SK-N-SH treated with all-trans-retinoic acid at 6 μM for 48 hours (cell line): Measurements from ENCODE around the gene ITIH5.

Source experiments
- ATAC-seq: fragments of 200-7000 bp; cut with Tn5 transposase; 3 replicates; pipeline ENCODE4 v1.9.1; 2020; ENCODE audit warnings: mild to moderate bottlenecking, moderate library complexity
- ARNTL ChIP-seq: fragments of 450-650 bp; formaldehyde crosslinking; IDR thresholded peaks from 2 replicates; pipeline ENCODE4 v1.5.0; 2020; ENCODE audit warnings: low read depth, mild to moderate bottlenecking, moderate library complexity, borderline replicate concordance
- BACH2 ChIP-seq: fragments of 250-450 bp; sonication (Bioruptor Pico); IDR thresholded peaks from 2 replicates; pipeline ENCODE4 v1.9.0; 2021; ENCODE audit warnings: mild to moderate bottlenecking, borderline replicate concordance
- ESRRG ChIP-seq: fragments of 250-450 bp; sonication (Bioruptor Pico); IDR thresholded peaks from 2 replicates; pipeline ENCODE4 v1.6.1; 2021; ENCODE audit warnings: mild to moderate bottlenecking
- GLIS3 ChIP-seq: fragments of 250-450 bp; sonication (Bioruptor Pico); IDR thresholded peaks from 2 replicates; pipeline ENCODE4 v1.5.0; 2020; ENCODE audit warnings: mild to moderate bottlenecking, moderate library complexity
- OSR1 ChIP-seq: fragments of 250-450 bp; sonication (Bioruptor Pico); IDR thresholded peaks from 2 replicates; pipeline ENCODE4 v1.8.0; 2022; ENCODE audit warnings: moderate library complexity, mild to moderate bottlenecking, inconsistent platforms
- PPARA ChIP-seq: fragments of 250-450 bp; sonication (Bioruptor Pico); IDR thresholded peaks from 2 replicates; pipeline ENCODE4 v1.5.0; 2020; ENCODE audit warnings: mild to moderate bottlenecking, borderline replicate concordance
- RARB ChIP-seq: fragments of 250-450 bp; sonication (Bioruptor Pico); IDR thresholded peaks from 2 replicates; pipeline ENCODE4 v1.8.0; 2021; ENCODE audit warnings: mild to moderate bottlenecking, moderate library complexity
- SNAI2 ChIP-seq: fragments of 250-450 bp; sonication (Bioruptor Pico); IDR thresholded peaks from 2 replicates; pipeline ENCODE4 v1.5.0; 2020; ENCODE audit warnings: mild to moderate bottlenecking, moderate library complexity
- TCF4 ChIP-seq: fragments of 250-450 bp; sonication (Bioruptor Pico); IDR thresholded peaks from 2 replicates; pipeline ENCODE4 v1.8.0; 2021; ENCODE audit warnings: mild to moderate bottlenecking, moderate library complexity, borderline replicate concordance
- TOX ChIP-seq: fragments of 250-450 bp; sonication (Bioruptor Pico); IDR thresholded peaks from 2 replicates; pipeline ENCODE4 v1.8.0; 2021; ENCODE audit warnings: mild to moderate bottlenecking, moderate library complexity, borderline replicate concordance
- ZC3H10 ChIP-seq: fragments of 250-450 bp; sonication (Bioruptor Pico); IDR thresholded peaks from 2 replicates; pipeline ENCODE4 v1.5.1; 2021; ENCODE audit warnings: mild to moderate bottlenecking, moderate library complexity
- ZFP3 ChIP-seq: fragments of 250-450 bp; sonication (Bioruptor Pico); IDR thresholded peaks from 2 replicates; pipeline ENCODE4 v1.5.0; 2020; ENCODE audit warnings: mild to moderate bottlenecking, moderate library complexity
- ZFP30 ChIP-seq: fragments of 450-650 bp; formaldehyde crosslinking; IDR thresholded peaks from 2 replicates; pipeline ENCODE4 v1.5.0; 2022; ENCODE audit warnings: mild to moderate bottlenecking, moderate library complexity
- ZNF565 ChIP-seq: fragments of 450-650 bp; formaldehyde crosslinking; conservative IDR thresholded peaks from 2 replicates; pipeline ENCODE4 v1.5.0; 2020; ENCODE audit warnings: low read depth, mild to moderate bottlenecking, moderate library complexity
- ZNF70 ChIP-seq: fragments of 450-650 bp; formaldehyde crosslinking; IDR thresholded peaks from 2 replicates; pipeline ENCODE4 v1.5.0; 2020; ENCODE audit warnings: mild to moderate bottlenecking, moderate library complexity
- ZNF8 ChIP-seq: fragments of 450-650 bp; formaldehyde crosslinking; IDR thresholded peaks from 2 replicates; pipeline ENCODE4 v1.5.0; 2020; ENCODE audit warnings: mild to moderate bottlenecking, moderate library complexity
- TF ChIP-seq, protein P1 (sequence below): fragments of 250-450 bp; sonication (Bioruptor Pico); IDR thresholded peaks from 2 replicates; pipeline ENCODE4 v1.5.0; 2020; ENCODE audit warnings: mild to moderate bottlenecking, moderate library complexity
- TF ChIP-seq, protein P2 (sequence below): fragments of 250-450 bp; sonication (Bioruptor Pico); IDR thresholded peaks from 2 replicates; pipeline ENCODE4 v1.8.0; 2021; ENCODE audit warnings: low read depth, mild to moderate bottlenecking, moderate library complexity, borderline replicate concordance
- TF ChIP-seq, protein P3 (sequence below): fragments of 250-450 bp; sonication (Bioruptor Pico); IDR thresholded peaks from 2 replicates; pipeline ENCODE4 v1.5.1; 2021; ENCODE audit warnings: mild to moderate bottlenecking, moderate library complexity
- TF ChIP-seq, protein P4 (sequence below): fragments of 250-450 bp; sonication (Bioruptor Pico); IDR thresholded peaks from 2 replicates; pipeline ENCODE4 v1.5.1; 2020; ENCODE audit warnings: low read depth, mild to moderate bottlenecking, moderate library complexity
- TF ChIP-seq, protein P5 (sequence below): fragments of 250-450 bp; sonication (Bioruptor Pico); IDR thresholded peaks from 2 replicates; pipeline ENCODE4 v1.8.0; 2020; ENCODE audit warnings: mild to moderate bottlenecking, moderate library complexity, borderline replicate concordance

The ITIH5 gene

DNA sequence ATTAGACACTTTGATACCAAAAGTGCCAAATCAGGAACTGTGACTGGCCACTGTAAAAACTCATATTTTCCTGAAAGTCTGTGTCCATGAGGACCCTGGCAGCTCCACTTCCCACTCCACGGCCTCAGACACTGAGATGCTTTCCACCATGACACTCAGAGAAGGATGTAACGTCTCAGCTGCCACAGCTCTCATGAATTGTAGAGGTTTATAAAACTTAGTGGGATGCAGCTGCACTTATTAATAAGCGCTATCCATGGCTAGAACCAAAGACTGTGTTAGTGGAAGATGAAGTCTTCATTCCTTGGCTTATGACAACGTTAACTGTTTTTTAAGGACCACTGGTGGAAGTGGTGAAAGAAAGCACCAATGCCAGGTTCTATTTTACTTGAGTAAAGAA, 121.0 kb downstream of the ITIH5 start:
- TF ChIP-seq, protein P1, sequence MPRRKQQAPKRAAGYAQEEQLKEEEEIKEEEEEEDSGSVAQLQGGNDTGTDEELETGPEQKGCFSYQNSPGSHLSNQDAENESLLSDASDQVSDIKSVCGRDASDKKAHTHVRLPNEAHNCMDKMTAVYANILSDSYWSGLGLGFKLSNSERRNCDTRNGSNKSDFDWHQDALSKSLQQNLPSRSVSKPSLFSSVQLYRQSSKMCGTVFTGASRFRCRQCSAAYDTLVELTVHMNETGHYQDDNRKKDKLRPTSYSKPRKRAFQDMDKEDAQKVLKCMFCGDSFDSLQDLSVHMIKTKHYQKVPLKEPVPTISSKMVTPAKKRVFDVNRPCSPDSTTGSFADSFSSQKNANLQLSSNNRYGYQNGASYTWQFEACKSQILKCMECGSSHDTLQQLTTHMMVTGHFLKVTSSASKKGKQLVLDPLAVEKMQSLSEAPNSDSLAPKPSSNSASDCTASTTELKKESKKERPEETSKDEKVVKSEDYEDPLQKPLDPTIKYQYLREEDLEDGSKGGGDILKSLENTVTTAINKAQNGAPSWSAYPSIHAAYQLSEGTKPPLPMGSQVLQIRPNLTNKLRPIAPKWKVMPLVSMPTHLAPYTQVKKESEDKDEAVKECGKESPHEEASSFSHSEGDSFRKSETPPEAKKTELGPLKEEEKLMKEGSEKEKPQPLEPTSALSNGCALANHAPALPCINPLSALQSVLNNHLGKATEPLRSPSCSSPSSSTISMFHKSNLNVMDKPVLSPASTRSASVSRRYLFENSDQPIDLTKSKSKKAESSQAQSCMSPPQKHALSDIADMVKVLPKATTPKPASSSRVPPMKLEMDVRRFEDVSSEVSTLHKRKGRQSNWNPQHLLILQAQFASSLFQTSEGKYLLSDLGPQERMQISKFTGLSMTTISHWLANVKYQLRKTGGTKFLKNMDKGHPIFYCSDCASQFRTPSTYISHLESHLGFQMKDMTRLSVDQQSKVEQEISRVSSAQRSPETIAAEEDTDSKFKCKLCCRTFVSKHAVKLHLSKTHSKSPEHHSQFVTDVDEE (CRISPR knock-in tag): no peak
- TF ChIP-seq RARB (no peak), ZFP3 (CRISPR knock-in tag) (no peak), GLIS3 (CRISPR knock-in tag) (no peak), OSR1 (CRISPR knock-in tag) (no peak), ARNTL (CRISPR knock-in tag) (no peak), TOX (CRISPR knock-in tag) (no peak), ZNF8 (CRISPR knock-in tag) (no peak), ZNF565 (CRISPR knock-in tag) (no peak), ZC3H10 (CRISPR knock-in tag) (no peak), ZNF70 (no peak), PPARA (CRISPR knock-in tag) (no peak), BACH2 (CRISPR knock-in tag) (no peak), TCF4 (CRISPR knock-in tag) (no peak), ZFP30 (no peak), ESRRG (CRISPR knock-in tag) (no peak)
- TF ChIP-seq, protein P2, sequence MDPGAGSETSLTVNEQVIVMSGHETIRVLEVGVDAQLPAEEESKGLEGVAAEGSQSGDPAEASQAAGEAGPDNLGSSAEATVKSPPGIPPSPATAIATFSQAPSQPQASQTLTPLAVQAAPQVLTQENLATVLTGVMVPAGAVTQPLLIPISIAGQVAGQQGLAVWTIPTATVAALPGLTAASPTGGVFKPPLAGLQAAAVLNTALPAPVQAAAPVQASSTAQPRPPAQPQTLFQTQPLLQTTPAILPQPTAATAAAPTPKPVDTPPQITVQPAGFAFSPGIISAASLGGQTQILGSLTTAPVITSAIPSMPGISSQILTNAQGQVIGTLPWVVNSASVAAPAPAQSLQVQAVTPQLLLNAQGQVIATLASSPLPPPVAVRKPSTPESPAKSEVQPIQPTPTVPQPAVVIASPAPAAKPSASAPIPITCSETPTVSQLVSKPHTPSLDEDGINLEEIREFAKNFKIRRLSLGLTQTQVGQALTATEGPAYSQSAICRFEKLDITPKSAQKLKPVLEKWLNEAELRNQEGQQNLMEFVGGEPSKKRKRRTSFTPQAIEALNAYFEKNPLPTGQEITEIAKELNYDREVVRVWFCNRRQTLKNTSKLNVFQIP (CRISPR knock-in tag): no peak
- TF ChIP-seq, protein P3, sequence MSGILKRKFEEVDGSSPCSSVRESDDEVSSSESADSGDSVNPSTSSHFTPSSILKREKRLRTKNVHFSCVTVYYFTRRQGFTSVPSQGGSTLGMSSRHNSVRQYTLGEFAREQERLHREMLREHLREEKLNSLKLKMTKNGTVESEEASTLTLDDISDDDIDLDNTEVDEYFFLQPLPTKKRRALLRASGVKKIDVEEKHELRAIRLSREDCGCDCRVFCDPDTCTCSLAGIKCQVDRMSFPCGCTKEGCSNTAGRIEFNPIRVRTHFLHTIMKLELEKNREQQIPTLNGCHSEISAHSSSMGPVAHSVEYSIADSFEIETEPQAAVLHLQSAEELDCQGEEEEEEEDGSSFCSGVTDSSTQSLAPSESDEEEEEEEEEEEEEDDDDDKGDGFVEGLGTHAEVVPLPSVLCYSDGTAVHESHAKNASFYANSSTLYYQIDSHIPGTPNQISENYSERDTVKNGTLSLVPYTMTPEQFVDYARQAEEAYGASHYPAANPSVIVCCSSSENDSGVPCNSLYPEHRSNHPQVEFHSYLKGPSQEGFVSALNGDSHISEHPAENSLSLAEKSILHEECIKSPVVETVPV (CRISPR knock-in tag): no peak
- TF ChIP-seq, protein P4, sequence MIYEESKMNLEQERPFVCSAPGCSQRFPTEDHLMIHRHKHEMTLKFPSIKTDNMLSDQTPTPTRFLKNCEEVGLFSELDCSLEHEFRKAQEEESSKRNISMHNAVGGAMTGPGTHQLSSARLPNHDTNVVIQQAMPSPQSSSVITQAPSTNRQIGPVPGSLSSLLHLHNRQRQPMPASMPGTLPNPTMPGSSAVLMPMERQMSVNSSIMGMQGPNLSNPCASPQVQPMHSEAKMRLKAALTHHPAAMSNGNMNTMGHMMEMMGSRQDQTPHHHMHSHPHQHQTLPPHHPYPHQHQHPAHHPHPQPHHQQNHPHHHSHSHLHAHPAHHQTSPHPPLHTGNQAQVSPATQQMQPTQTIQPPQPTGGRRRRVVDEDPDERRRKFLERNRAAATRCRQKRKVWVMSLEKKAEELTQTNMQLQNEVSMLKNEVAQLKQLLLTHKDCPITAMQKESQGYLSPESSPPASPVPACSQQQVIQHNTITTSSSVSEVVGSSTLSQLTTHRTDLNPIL (CRISPR knock-in tag): no peak
- TF ChIP-seq, protein P5, sequence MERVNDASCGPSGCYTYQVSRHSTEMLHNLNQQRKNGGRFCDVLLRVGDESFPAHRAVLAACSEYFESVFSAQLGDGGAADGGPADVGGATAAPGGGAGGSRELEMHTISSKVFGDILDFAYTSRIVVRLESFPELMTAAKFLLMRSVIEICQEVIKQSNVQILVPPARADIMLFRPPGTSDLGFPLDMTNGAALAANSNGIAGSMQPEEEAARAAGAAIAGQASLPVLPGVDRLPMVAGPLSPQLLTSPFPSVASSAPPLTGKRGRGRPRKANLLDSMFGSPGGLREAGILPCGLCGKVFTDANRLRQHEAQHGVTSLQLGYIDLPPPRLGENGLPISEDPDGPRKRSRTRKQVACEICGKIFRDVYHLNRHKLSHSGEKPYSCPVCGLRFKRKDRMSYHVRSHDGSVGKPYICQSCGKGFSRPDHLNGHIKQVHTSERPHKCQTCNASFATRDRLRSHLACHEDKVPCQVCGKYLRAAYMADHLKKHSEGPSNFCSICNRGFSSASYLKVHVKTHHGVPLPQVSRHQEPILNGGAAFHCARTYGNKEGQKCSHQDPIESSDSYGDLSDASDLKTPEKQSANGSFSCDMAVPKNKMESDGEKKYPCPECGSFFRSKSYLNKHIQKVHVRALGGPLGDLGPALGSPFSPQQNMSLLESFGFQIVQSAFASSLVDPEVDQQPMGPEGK (CRISPR knock-in tag): no peak
- TF ChIP-seq, all 23 proteins: peak for 0
- no peak for ATAC-seq

DNA sequence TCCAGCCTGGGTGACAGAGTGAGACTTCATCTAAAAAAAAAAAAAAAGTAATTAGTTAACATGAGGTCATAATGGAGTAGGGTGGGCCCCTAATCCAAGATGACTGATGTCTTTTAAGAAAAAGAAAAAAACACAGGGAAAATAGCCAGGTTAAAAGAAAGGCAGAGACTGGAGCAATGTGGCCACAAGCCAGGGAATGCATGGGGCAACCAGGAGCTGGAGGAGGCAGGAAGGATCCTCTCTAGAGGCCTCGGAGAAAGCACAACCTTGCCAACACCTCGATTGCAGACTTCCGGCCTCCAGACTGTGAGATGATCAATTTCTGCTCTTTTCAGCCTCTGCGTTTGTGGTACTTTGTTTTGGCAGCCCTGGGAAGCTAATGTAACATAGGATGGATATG, 121.5 kb downstream of the ITIH5 start:
- ATAC-seq: no peak
- TF ChIP-seq ZNF70 (no peak), TOX (CRISPR knock-in tag) (no peak), ZFP30 (no peak), ARNTL (CRISPR knock-in tag) (no peak), SNAI2 (no peak), ESRRG (CRISPR knock-in tag) (no peak), ZNF8 (CRISPR knock-in tag) (no peak), RARB (no peak), ZNF565 (CRISPR knock-in tag) (no peak), OSR1 (CRISPR knock-in tag) (no peak)
- TF ChIP-seq, protein P3 (CRISPR knock-in tag): no peak
- TF ChIP-seq, protein P1 (CRISPR knock-in tag): no peak
- TF ChIP-seq, protein P5 (CRISPR knock-in tag): no peak
- TF ChIP-seq, protein P4 (CRISPR knock-in tag): no peak
